CD4-positive, alpha-beta T cell treated with Interleukin-17A for 1 hour (primary cell): ENCODE results near the gene PPIL6.
A peak's percentile ranks its signal among the peaks of the same experiment; 100 is the strongest.

ENCODE experiments used
- DNase-seq: peaks from one replicate; pipeline ENCODE4 v3.0.0-alpha.2; 2020

PPIL6 gene

GRCh38 chr6:109449064-109449794 lies 8.8 kb upstream of the PPIL6 start:
- no peak for DNase-seq

GRCh38 chr6:109448615-109449014 lies 8.2 kb upstream of the PPIL6 start:
- no peak for DNase-seq

DNA sequence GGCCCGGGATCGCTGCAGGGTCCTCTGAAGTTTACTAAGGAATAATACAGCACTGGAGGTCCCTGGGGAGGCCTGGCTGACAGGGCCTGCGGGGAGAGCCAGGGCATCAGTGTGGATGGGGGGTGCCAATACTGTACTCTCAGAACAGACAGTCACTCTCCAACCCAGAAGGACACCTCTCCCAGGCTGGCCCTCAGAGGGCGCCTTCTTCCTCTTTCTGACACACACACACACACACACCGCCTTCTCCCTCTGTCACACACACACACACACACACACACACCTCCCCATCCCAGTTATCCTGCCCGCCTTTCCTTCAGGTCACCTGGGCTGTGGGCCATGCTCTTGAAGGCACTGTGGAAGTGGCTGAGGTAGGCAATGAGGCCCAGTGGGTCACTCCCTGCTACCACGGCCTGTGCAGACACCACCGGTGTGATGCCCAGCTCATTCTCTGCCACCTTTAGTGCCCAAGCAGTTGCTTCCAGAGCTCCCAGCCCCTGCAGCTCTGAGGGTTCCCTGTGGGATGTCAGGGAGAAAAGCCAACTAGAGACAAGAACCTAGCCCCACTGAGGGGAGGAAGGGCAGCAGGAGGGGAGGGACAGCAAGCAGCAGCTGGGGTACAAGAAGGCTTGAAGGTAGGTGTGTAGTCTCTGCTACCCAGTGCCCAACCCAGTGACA lies 7.6 kb upstream of the PPIL6 start:
- DNase-seq, result no peak

- no peak for DNase-seq
Measured at GRCh38 chr6:109447087-109447486, 6.7 kb upstream of the PPIL6 start.

DNA sequence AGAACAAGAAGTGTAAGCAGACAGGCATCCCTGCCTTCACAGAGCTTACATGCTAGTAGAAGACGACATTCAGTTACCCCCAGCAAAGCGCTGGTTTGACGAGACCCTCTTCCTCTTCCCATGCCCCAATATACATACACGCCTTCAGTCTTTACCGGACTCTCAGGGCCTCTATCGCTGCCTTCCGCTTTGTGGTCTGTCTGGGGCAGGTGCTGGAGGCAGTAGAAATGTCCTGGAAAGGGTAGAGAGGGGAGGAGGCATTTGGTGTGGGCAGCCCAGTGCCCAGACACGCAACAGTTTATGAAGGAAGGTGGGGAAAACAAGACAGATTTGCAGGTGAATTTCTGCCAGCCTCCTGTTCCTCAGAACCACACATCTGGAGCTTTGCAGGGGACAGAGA lies 6.1 kb upstream of the PPIL6 start:
- DNase-seq, result no peak

DNA sequence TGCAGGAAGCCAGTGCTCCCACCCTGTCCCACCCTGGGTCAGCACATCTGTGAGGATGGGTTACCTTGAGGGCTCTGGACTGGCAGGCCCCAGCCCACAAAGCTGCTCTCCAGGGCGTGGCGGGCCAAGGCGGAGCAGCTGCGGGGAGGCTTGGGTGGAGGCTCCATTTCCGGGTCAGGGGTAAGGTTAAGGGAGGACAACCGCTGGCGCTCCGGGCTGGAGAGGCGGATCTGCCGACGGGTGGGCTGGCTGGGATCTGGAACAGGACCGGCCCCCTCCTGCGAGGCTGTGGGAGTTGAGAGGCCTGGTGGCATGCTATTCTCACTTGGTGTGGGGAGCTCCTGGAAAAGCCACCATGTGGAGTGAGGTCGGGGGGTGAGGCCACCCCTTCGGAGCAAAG lies 5.6 kb upstream of the PPIL6 start:
- no peak for DNase-seq

- DNase-seq, result no peak
Measured at GRCh38 chr6:109445382-109445781, 5.0 kb upstream of the PPIL6 start.

- no peak for DNase-seq
Measured at GRCh38 chr6:109443425-109443950, 3.1 kb upstream of the PPIL6 start.

- DNase-seq, result no peak
Measured at GRCh38 chr6:109442393-109442924, 2.0 kb upstream of the PPIL6 start.

DNA sequence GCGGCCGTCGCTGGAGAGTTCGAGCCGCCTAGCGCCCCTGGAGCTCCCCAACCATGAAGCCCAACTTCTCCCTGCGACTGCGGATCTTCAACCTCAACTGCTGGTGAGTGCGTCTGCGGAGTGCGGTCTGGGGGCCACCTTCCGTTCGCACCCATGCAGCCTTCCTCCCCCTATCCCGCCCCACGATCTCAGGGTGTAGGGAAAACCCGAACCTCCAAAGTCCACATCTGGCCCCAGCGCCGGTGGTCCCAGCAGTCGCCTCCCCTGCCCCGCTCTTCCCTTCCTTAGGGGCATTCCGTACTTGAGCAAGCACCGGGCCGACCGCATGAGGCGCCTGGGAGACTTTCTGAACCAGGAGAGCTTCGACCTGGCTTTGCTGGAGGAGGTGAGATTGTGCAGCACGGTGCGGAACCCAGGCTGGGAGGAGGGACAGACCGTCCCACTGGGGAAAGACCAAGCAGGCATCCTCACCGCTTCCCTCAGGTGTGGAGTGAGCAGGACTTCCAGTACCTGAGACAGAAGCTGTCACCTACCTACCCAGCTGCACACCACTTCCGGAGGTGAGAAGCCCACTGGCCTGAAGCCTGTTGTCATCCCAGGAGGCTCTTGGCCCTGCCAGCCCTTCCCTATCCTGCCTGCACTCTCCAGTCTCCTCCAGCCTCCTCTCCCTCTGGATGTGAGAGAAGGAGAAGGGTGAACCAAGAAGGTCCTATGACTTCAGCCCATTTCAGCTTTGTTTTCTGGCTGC lies 815 bp upstream of the PPIL6 start:
- peak; percentile 62 for DNase-seq

- no peak for DNase-seq
Measured at GRCh38 chr6:109436041-109436440, 4.4 kb downstream of the PPIL6 start.

GRCh38 chr6:109434456-109434855 lies 6.0 kb downstream of the PPIL6 start:
- DNase-seq, result no peak

DNA sequence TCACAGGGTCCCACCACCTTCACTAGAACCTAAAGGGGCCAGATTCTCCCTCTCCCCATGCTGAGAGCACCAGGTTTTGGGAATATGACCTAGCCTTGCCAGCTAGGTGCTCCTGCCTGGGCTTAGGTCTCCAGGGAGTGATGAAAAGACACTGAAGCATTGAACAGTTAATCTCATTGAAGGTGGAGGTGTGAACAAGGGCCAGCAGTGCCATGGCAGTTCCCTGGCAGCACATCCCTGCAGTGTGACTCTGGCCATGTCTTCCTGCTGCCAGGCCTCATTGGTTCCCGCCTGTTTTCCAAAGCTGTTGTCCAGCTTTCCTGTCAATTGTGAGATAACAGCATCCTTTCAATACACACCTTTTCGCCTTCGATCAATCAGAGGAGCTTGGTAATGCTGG lies 10.9 kb downstream of the PPIL6 start:
- no peak for DNase-seq

DNA sequence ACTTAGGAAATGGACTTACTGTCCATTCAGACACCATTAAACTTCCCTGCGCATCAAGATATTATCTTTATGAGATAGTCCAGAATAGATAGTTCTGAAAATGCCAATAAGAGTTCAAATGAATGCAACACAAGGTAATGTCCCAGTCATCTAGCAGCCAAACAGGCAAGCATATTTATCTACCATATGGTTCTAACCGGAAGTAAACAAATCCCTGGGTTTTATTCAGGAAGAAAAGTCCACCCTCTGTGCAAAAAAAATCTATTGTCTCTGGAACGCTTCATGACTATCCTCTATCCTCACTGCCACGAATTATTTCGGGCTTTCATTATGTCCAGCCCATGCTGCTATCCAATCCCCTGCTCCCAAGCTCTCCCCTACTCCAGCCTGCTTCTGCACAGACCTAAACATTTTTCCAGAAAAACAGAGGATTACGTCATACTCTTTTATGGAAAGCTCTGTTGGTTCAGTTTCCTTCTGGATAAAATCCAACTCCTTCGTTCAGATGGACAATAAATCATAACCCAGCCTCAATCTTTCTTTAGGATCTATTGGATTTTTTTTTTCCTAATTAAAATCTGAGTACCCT lies 11.4 kb downstream of the PPIL6 start:
- no peak for DNase-seq

GRCh38 chr6:109424946-109425345 lies 15.5 kb downstream of the PPIL6 start:
- DNase-seq, result no peak

DNA sequence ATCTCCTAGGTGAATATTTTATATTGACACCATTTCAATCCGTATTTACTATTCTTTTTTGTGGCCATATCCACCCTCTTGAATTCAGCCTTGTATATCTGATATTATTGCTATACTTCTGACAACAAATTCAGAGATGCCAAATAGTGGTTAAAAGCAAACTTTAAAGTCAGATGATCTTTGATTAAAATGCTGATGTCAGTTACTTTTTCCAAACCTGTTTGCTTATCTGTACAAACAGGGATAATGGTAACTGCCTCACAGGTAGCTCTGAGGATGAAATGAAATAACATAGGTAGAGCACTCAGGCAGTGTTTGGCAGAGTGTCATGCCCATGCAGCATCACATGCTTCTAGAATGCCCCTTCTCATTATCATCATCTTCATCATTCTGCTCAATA lies 19.2 kb downstream of the PPIL6 start:
- DNase-seq, result no peak

DNA sequence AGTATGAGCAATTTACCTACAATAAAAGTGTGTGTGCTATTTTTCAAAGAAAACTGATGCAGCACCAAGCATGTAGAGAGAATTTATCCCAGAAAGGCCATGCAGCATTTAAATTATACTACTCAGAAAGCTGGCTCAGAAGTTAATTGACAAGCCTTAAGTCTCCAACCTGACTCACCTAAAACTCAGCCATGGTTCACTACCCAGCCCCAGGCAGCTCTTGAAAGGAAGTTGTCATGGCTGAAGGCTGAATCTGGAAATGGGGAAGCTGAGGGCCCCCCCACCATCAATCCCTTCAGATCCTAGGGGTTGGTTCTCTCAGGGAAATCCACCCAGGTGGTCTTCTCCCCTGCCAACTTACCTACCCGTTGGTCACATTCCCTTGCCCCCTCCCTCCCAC lies 19.7 kb downstream of the PPIL6 start:
- DNase-seq, result no peak

DNA sequence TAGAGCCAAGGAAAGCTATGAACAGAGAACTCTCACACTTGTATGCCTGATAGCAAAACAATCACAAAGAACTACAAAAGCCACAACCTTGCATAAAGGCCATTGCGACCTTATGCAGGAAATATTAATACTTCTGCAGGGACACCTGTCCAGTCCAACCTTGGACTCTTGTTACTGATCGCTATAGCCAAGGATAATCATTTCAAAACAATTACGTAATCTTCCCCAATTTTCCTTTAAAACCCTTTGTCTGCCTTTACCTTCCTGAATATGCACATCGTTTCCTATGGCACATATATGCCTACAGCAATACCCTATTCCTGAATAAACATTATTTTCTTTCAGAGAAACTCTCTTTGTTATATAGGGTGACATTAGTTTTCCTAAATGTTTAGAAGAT lies 22.8 kb downstream of the PPIL6 start:
- DNase-seq, result no peak

GRCh38 chr6:109411034-109411433 lies 29.4 kb downstream of the PPIL6 start:
- no peak for DNase-seq

DNA sequence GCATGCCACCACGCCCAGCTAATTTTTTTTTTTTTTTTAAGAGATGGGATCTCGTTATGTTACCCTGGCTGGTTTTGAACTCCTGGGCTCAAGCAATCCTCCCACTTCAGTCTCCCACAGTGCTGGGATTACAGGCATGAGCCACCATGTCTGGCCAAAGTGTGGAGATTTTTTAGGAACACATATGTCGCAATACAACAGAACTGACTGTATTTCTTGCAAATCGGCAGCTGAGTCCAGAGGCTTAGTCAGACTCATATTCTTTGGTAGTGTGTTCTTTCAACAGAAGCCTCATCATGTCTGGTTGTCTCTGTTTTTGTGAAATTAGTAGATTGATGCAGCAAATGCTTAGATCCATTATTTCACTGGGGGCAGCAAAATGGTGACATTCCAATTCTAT lies 34.2 kb downstream of the PPIL6 start:
- DNase-seq, result no peak

- DNase-seq, result no peak
Measured at GRCh38 chr6:109397020-109397419, 43.4 kb downstream of the PPIL6 start.

- no peak for DNase-seq
Measured at GRCh38 chr6:109396046-109396718, 44.2 kb downstream of the PPIL6 start.

GRCh38 chr6:109393886-109394281 lies 46.5 kb downstream of the PPIL6 start:
- no peak for DNase-seq
